Ovary (tissue), 10 donors: ENCODE data around the gene ZMAT1. TPM values are rescaled to one million over a fixed set of nuclear protein-coding genes. Genes with fewer than 3 reads are reported as not detected.
"Not testable (repeated sequence)": the region's sequence is repeated elsewhere in the genome, so short reads cannot be mapped to it uniquely, and the experiment has no call there.

Source experiments
- DNase-seq, 5 donors: peaks; one replicate each; pipeline ENCODE4 v3.0.0-alpha.2; 2019 to 2020
- H3K27ac ChIP-seq, 2 donors: fragments of 200-600 bp; one replicate each; pipeline versions ENCODE4 v1.5.1 to v1.8.0; 2019 to 2022
- H3K27me3 ChIP-seq: fragments of 200-600 bp; one replicate; pipeline ENCODE4 v1.8.0; 2022
- H3K36me3 ChIP-seq: fragments of 200-600 bp; sonication (generic); one replicate; pipeline ENCODE4 v1.5.1; 2019
- H3K4me1 ChIP-seq: one replicate; pipeline ENCODE4 v1.8.1; 2013; ENCODE audit warnings: mild to moderate bottlenecking, moderate library complexity; ENCODE audit not compliant: insufficient read depth
- H3K4me3 ChIP-seq: fragments of 200-600 bp; sonication (generic); one replicate; pipeline ENCODE4 v1.5.1; 2017
- H3K9me3 ChIP-seq, 2 donors: fragments of 200-600 bp in 1 of 2; sonication (generic) in 1 of 2; one replicate each; pipeline versions ENCODE4 v1.5.1 to v1.8.1; 2013 to 2019; ENCODE audit warnings: mild to moderate bottlenecking in 1 of 2, moderate library complexity in 1 of 2
- CTCF ChIP-seq, 3 donors: fragments of 450-650 bp in 2 of 3; fragments of 200-600 bp in 1 of 3; IDR thresholded peaks; one replicate each; pipeline versions ENCODE4 v1.5.1 to v1.8.0; 2016 to 2022; ENCODE audit warnings: antibody characterized with exemption in 3 of 3, mild to moderate bottlenecking in 1 of 3
- EP300 ChIP-seq: sonication (generic); formaldehyde crosslinking; IDR thresholded peaks from one replicate; pipeline ENCODE4 v1.6.1; 2017; ENCODE audit warnings: antibody characterized with exemption
- POLR2A ChIP-seq: fragments of 450-650 bp; IDR thresholded peaks from one replicate; pipeline ENCODE4 v1.6.1; 2017; ENCODE audit warnings: antibody characterized with exemption, mild to moderate bottlenecking, moderate library complexity
- WGBS, 3 donors: extraction: QIAGEN DNeasy Blood & Tissue Kit in 1 of 3; methylation state at CpG; one replicate each; pipeline versions ENCODE4 v1.1.5 to v1.1.7; 2013 to 2017; 5-methylcytosine and 5-hydroxymethylcytosine counted together
- intact Hi-C, 4 donors: fragments of 100-400 bp; cut with DNase I; formaldehyde crosslinking; loops; one replicate each; pipeline versions ENCODE4 v1.11.0 to v1.15.1; 2022 to 2023
- long read RNA-seq, 3 donors: library from polyadenylated mRNA in 2 of 3; unstranded in 2 of 3; transcript quantifications; one replicate each; pipeline ENCODE4 v2.0.0 and lab custom pipeline, GENCODE V29; 2021 to 2026
- polyA plus RNA-seq, 2 donors: library from polyadenylated mRNA; stranded (reverse); fragments of 200-250 nt in 1 of 2; fragments of 350-450 nt in 1 of 2; fragmentation: Illumina TruSeq in 1 of 2; extraction: RNeasy Lipid Tissue Mini Kit (QIAGEN cat#74804) in 1 of 2; gene quantifications; one replicate each; pipeline ENCODE4 v1.2.3, GENCODE V29; 2013 to 2014
- total RNA-seq, 7 donors: library from RNA; depleted of rRNA in 2 of 7; stranded (reverse); fragments of >200 nt in 2 of 7; fragmentation: NEBNext Ultra II Directional in 3 of 7; extraction: Animal tissue kit (Norgen Biotek cat#: 25700) in 3 of 7; gene quantifications; one replicate each; pipeline versions ENCODE4 v1.1.0 to v1.2.4, GENCODE V29; 2016 to 2023
- donor health status: DM: no; HTN: no; CAD: no; lungs with moderate emphysema.
- donor health status: DM: no; HTN: no; CAD: no.
- donor health status: Bipolar disorder and iron deficiency.
- donor health status: DM: yes; HTN: yes; CAD: no.
- donor health status: DM: no; HTN: no; CAD: no.
- donor health status: DM: yes; HTN: yes; CAD: no.

Gene ZMAT1
- total RNA-seq = 10 to 100 TPM in 6 of 7 donors, 1 to 10 TPM in 1; 9.4 to 23.9 (median 13.7) TPM
- 10 to 100 TPM in 1 of 2 donors, 1 to 10 TPM in 1; 9.7 to 16.4 TPM for polyA plus RNA-seq
- long read RNA-seq, donor 1, full-length matches to known transcripts = 2 of 17 reads
- long read RNA-seq, donor 1, partial matches to known transcripts = 0 of 17 reads
- long read RNA-seq, donor 1, other reads (novel, unspliced or antisense) = 15 of 17 reads
- long read RNA-seq, donor 2, full-length matches to known transcripts = 16 of 21 reads
- long read RNA-seq, donor 2, partial matches to known transcripts = 5 of 21 reads
- long read RNA-seq, donor 2, other reads (novel, unspliced or antisense) = 0 of 21 reads
- long read RNA-seq, donor 3, partial matches to known transcripts = 0 of 4 reads
- long read RNA-seq, donor 3, other reads (novel, unspliced or antisense) = 4 of 4 reads

DNA sequence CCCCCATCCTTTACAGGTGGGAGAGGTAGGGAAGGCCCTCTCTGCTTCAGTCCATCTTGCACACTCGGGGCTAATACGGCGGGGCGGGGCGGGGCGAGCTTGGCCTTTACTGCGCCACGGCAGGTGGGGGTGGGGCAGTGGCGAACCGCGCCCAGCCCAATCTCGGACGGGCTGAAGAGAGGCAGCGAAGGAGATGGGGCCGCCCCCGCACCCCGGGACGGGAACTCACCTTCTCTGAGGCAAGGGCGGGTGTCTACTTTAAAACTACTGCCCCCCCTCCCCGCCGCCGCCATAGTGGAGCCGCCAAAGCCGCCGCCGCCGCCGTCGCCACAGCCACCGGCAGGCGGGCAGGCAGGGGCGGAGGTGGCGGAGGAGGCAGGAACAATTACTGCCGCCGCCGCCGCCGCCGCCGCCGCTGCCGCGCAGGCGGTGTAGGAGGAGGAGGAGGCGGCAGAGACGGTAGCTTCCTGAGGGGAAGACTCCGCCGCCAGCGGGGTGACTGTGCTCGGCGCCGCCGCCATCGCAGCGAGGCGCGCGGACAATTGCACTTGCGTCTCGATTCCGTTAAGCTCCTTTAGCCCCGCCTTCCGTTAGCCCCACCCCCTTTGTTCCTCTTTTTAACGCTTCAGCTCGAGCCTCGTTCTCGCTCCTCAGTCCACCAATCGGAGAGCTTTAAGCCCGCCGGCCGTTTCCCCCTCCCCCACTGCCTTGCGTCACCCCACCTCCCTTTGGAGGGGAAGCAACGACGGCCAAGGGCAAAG lies at the start of gene ZMAT1:
TSS of gene ZMAT1 (minus strand) at position 540 of the 761 bp plus-strand sequence. CDS start at position 521, 19 bp downstream.
- WGBS, 3 donors = 33 to 52% (median 49%) methylated on average over 56 to 74 of the region's 74 CpGs
- no peaks in the 10 kb centered on the region for H3K27me3 ChIP-seq
- no peaks in the 10 kb centered on the region for H3K9me3 ChIP-seq
- H3K27ac ChIP-seq = peak within 1 kb of the TSS; percentile 83 to 86
- TF ChIP-seq POLR2A = peak; percentile 83
- TF ChIP-seq EP300 = no peak
- TF ChIP-seq CTCF (IDR thresholded peaks at IDR 0.05) = peak in 1 of 3 donors; percentile 19
- H3K4me3 ChIP-seq = peak within 1 kb of the TSS; percentile 75
- peak; percentile 91 to 95 (median 91) for DNase-seq
- H3K36me3 ChIP-seq = no peaks in the 10 kb centered on the region
- no peaks in the 10 kb centered on the region for H3K4me1 ChIP-seq
- intact Hi-C loops = no loop called here

DNA sequence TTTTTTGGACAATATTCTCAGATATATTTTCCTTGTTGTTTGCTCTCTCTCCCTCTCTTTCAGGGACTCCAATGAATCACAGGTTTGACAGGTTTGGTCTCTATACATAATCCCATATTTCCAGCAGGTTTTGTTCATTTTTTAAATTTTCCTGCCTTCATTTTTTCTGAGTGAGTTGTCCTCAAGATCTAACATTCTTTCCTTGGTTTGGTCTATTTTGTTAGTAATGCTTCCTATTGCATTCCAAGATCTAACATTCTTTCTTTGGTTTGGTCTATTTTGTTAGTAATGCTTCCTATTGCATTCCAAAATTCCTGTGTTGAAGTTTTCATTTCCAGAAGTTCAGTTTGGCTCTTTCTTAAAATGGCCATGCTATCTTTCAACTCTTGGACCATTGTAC lies 45.3 kb upstream of the ZMAT1 start:
- TF ChIP-seq CTCF (IDR thresholded peaks at IDR 0.05) (no peak), EP300 (no peak), POLR2A (no peak)
- intact Hi-C loops = no loop called here
- Histone ChIP-seq H3K27me3 (no peaks in the 10 kb centered on the region), H3K4me1 (no peaks in the 10 kb centered on the region), H3K27ac (no peak overlapping the region), H3K4me3 (no peak overlapping the region), H3K9me3 (no peaks in the 10 kb centered on the region), H3K36me3 (no peaks in the 10 kb centered on the region)
- no peak for DNase-seq

GRCh38 chrX:101973066-101973465 lies 41.2 kb upstream of the ZMAT1 start:
- no peak overlapping the region for H3K27ac ChIP-seq
- TF ChIP-seq CTCF (IDR thresholded peaks at IDR 0.05) = no peak
- TF ChIP-seq EP300 = no peak
- TF ChIP-seq POLR2A = no peak
- H3K4me3 ChIP-seq = no peak overlapping the region
- no peaks in the 10 kb centered on the region for H3K36me3 ChIP-seq
- intact Hi-C loops = no loop called here
- no peaks in the 10 kb centered on the region for H3K9me3 ChIP-seq
- DNase-seq = no peak
- H3K4me1 ChIP-seq = no peaks in the 10 kb centered on the region
- no peaks in the 10 kb centered on the region for H3K27me3 ChIP-seq

DNA sequence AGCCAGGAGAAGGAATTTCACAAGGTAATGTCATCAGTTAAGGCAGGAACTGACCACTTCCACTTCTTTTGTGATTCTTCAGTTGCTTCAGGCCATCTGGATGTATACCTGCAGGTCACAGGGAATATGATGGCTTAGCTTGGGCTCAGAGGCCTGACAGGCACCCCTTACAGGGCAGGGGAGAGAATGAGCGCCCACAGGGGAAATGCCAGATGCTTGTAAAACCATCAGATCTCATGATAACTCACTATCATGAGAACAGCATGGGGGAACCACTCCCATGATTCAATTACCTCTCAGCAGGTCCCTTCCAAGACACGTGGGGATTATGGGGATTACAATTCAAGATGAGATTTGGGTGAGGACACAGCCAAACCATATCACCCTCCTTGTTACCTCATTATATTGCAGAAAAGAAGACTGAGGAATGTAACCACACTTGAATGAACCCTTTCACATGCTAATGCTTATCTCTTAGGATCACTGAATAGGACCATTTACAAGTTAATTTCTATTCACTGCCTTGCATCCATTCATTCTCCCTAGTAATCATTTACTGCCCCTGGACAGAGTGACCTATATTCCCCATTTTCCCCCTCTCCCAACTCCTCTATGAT lies 33.2 kb upstream of the ZMAT1 start:
- H3K4me3 ChIP-seq, H3K36me3 ChIP-seq, DNase-seq, H3K27me3 ChIP-seq, H3K4me1 ChIP-seq, H3K9me3 ChIP-seq, H3K27ac ChIP-seq, intact Hi-C loops: not testable (repeated sequence)
- 41 to 64% (median 46%) methylated on average over 2 of the region's 2 CpGs for WGBS, 3 donors
